OCI-LY1 (cell line): ENCODE data around the gene PCDHGA9.

Experiments used
- H2AFZ ChIP-seq: fragments of 200-600 bp; sonication (generic), shearing (Covaris generic); 2 replicates; pipeline ENCODE4 v1.6.0; 2014; ENCODE audit warnings: antibody characterized with exemption, mild to moderate bottlenecking, low read length
- H3F3A ChIP-seq: fragments of 200-600 bp; sonication (generic), shearing (Covaris generic); 2 replicates; pipeline ENCODE4 v1.6.0; 2014; ENCODE audit warnings: mild to moderate bottlenecking, antibody characterized with exemption, low read length, moderate library complexity; ENCODE audit not compliant: insufficient read depth
- H3K27ac ChIP-seq: fragments of 200-600 bp; sonication (generic); 2 replicates; pipeline ENCODE4 v1.5.1; 2014; ENCODE audit warnings: low read length, mixed run types, mild to moderate bottlenecking, low read depth; ENCODE audit not compliant: poor library complexity, severe bottlenecking
- H3K27me3 ChIP-seq: fragments of 200-600 bp; sonication (generic); 2 replicates; pipeline ENCODE4 v1.6.0; 2014; ENCODE audit warnings: antibody characterized with exemption, mild to moderate bottlenecking, low read length, moderate library complexity; ENCODE audit not compliant: insufficient read depth
- H3K36me3 ChIP-seq: fragments of 200-600 bp; sonication (generic); 2 replicates; pipeline ENCODE4 v1.6.1; 2014; ENCODE audit warnings: mild to moderate bottlenecking, antibody characterized with exemption, low read length, moderate library complexity, mixed read lengths; ENCODE audit not compliant: insufficient read depth
- H3K4me1 ChIP-seq: fragments of 200-600 bp; sonication (generic); 2 replicates; pipeline ENCODE4 v1.5.1; 2014; ENCODE audit warnings: mild to moderate bottlenecking, low read length, moderate library complexity; ENCODE audit not compliant: insufficient read depth, severe bottlenecking
- H3K4me2 ChIP-seq: fragments of 200-600 bp; sonication (generic), shearing (Covaris generic); 2 replicates; pipeline ENCODE4 v1.6.1; 2014; ENCODE audit warnings: low read length
- H3K4me3 ChIP-seq: fragments of 200-600 bp; sonication (generic); 2 replicates; pipeline ENCODE4 v1.5.1; 2014; ENCODE audit warnings: low read length, low read depth, mild to moderate bottlenecking, mixed read lengths; ENCODE audit not compliant: poor library complexity, severe bottlenecking
- H3K79me2 ChIP-seq: fragments of 200-600 bp; shearing (Covaris generic); 2 replicates; pipeline ENCODE4 v1.6.1; 2016; ENCODE audit warnings: mixed run types, low read length, mixed read lengths; ENCODE audit not compliant: insufficient read depth
- H3K9ac ChIP-seq: fragments of 200-600 bp; sonication (generic), shearing (Covaris generic); 2 replicates; pipeline ENCODE4 v1.6.1; 2014; ENCODE audit warnings: mild to moderate bottlenecking, low read length, mixed read lengths
- H3K9me2 ChIP-seq: fragments of 200-600 bp; sonication (generic), shearing (Covaris generic); 2 replicates; pipeline ENCODE4 v1.6.1; 2014; ENCODE audit warnings: low read depth, mild to moderate bottlenecking, low read length, mixed read lengths
- H3K9me3 ChIP-seq: fragments of 200-600 bp; shearing (Covaris generic); 2 replicates; pipeline ENCODE4 v1.6.1; 2014; ENCODE audit warnings: low read length, mixed read lengths
- H4K20me1 ChIP-seq: fragments of 200-600 bp; sonication (generic), shearing (Covaris generic); 2 replicates; pipeline ENCODE4 v1.6.0; 2016; ENCODE audit warnings: mild to moderate bottlenecking, low read length; ENCODE audit not compliant: insufficient read depth
- CTCF ChIP-seq: fragments of 200-600 bp; sonication (generic), shearing (Covaris generic); IDR thresholded peaks from 2 replicates; pipeline ENCODE4 v1.5.1; 2017; ENCODE audit warnings: mild to moderate bottlenecking, antibody characterized with exemption, low read length, moderate library complexity, mixed read lengths
- EZH2 ChIP-seq: fragments of 200-600 bp; sonication (generic), shearing (Covaris generic); IDR thresholded peaks from 2 replicates; pipeline ENCODE4 v1.8.0; 2017; ENCODE audit warnings: borderline replicate concordance, mixed run types, mild to moderate bottlenecking, antibody characterized with exemption, low read length, moderate library complexity, mixed read lengths

Gene PCDHGA9

GRCh38 chr5:141366016-141366896 lies 36.3 kb upstream of the PCDHGA9 start:
- Histone ChIP-seq H3K79me2 (no peaks in the 10 kb centered on the region), H2AFZ (no peak overlapping the region), H3K4me1 (no peaks in the 10 kb centered on the region), H3K9me2 (no peaks in the 10 kb centered on the region), H3F3A (no peaks in the 10 kb centered on the region), H4K20me1 (no peaks in the 10 kb centered on the region), H3K4me3 (no peak overlapping the region), H3K27me3 (no peaks in the 10 kb centered on the region), H3K4me2 (no peak overlapping the region), H3K27ac (no peak overlapping the region), H3K9ac (no peak overlapping the region), H3K36me3 (no peaks in the 10 kb centered on the region), H3K9me3 (peaks cover 32% of the 10 kb centered on the region)
- TF ChIP-seq CTCF (no peak), EZH2 (no peak)

DNA sequence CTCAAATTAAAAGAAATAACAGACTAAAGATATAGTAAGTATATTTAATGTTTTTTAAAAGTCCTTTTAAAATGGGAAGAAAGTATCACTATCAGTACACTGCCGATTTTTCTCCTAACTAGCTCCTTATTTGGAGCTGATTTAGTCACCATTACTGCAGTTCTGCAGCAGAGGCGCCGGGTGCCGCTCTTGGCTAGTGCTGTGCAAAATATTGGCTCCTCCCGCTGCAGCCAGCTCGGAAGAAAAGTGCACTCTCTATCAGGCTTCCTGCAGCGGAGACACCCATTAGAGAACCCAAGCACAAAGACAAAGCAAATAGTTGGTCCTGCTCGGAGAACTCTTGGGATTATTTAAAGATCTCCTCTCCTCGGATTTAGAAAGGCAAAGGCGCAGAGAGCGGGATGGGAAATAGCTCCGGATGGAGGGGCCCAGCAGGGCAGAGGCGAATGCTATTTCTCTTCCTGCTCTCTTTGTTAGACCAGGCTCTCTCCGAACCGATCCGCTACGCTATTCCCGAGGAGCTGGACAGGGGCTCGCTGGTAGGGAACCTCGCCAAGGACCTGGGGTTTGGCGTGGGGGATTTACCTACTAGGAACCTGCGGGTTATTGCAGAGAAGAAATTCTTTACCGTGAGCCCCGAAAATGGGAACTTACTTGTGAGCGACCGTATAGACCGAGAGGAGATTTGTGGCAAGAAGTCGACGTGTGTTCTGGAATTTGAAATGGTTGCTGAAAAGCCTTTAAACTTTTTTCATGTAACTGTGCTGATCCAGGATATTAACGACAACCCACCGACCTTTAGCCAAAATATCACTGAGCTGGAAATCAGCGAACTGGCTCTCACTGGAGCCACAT lies 32.4 kb upstream of the PCDHGA9 start, which contains the start of gene PCDHGB3:
PCDHGB3 (plus strand) TSS at position 249 of the 855 bp plus-strand sequence; CDS start at position 402, 153 bp downstream.
- H3K4me2 ChIP-seq = no peak within 1 kb of the TSS
- H3K79me2 ChIP-seq = no peaks in the 10 kb centered on the region
- H3K36me3 ChIP-seq = no peaks in the 10 kb centered on the region
- no peaks in the 10 kb centered on the region for H3F3A ChIP-seq
- peaks cover 27% of the 10 kb centered on the region for H3K9me3 ChIP-seq
- no peaks in the 10 kb centered on the region for H3K27me3 ChIP-seq
- TF ChIP-seq CTCF (0 out of 2 replicates have a peak, but pooled peaks have one; percentile 13), EZH2 (no peak)
- no peak within 1 kb of the TSS for H3K9ac ChIP-seq
- H3K27ac ChIP-seq = no peak within 1 kb of the TSS
- no peak within 1 kb of the TSS for H3K4me3 ChIP-seq
- no peak within 1 kb of the TSS for H2AFZ ChIP-seq
- H4K20me1 ChIP-seq = no peaks in the 10 kb centered on the region
- H3K4me1 ChIP-seq = no peaks in the 10 kb centered on the region
- no peaks in the 10 kb centered on the region for H3K9me2 ChIP-seq

- H2AFZ ChIP-seq = no peak overlapping the region
- TF ChIP-seq EZH2 (no peak), CTCF (no peak)
- no peaks in the 10 kb centered on the region for H3F3A ChIP-seq
- H3K4me3 ChIP-seq = no peak overlapping the region
- no peaks in the 10 kb centered on the region for H3K27me3 ChIP-seq
- no peaks in the 10 kb centered on the region for H3K4me1 ChIP-seq
- H3K79me2 ChIP-seq = no peaks in the 10 kb centered on the region
- H3K9me3 ChIP-seq = peaks cover 23% of the 10 kb centered on the region
- H4K20me1 ChIP-seq = no peaks in the 10 kb centered on the region
- no peaks in the 10 kb centered on the region for H3K36me3 ChIP-seq
- H3K9ac ChIP-seq = no peak overlapping the region
- H3K27ac ChIP-seq = no peak overlapping the region
- H3K9me2 ChIP-seq = no peaks in the 10 kb centered on the region
- H3K4me2 ChIP-seq = no peak overlapping the region
Observed at GRCh38 chr5:141371572-141372475, 30.8 kb upstream of the PCDHGA9 start.
